ENCODE measurements around the gene RIPOR3.

Gene RIPOR3

DNA sequence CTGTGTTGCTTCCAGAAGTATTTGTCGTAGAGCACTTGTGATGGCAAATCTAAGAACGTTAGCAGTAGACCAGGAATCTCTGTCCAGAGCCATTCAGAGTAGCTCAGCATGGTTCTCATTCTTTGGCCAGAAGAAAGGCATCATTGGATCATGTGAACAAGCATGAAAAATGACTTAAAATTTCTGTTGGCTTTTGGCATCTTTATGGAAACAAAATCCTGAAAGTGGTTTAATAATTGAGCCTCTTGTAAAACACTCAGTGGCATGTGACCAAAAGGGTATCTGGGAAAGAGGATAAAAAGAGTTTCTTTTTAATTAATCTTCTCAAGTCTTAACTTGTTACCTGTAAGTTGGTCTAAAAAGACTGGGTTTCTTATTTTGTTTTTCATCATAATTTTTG is 126.0 kb downstream of the RIPOR3 start:
- H3K79me2 ChIP-seq (ENCODE audit: insufficient read depth, low read length) = no peaks in the 10 kb centered on the region
- no peaks in the 10 kb centered on the region for H4K20me1 ChIP-seq (ENCODE audit: low read depth, low read length)
- TF ChIP-seq EZH2phosphoT487 (conservative IDR thresholded peaks at IDR 0.05; ENCODE audit: low read length) = no peak
- TF ChIP-seq, protein P1, sequence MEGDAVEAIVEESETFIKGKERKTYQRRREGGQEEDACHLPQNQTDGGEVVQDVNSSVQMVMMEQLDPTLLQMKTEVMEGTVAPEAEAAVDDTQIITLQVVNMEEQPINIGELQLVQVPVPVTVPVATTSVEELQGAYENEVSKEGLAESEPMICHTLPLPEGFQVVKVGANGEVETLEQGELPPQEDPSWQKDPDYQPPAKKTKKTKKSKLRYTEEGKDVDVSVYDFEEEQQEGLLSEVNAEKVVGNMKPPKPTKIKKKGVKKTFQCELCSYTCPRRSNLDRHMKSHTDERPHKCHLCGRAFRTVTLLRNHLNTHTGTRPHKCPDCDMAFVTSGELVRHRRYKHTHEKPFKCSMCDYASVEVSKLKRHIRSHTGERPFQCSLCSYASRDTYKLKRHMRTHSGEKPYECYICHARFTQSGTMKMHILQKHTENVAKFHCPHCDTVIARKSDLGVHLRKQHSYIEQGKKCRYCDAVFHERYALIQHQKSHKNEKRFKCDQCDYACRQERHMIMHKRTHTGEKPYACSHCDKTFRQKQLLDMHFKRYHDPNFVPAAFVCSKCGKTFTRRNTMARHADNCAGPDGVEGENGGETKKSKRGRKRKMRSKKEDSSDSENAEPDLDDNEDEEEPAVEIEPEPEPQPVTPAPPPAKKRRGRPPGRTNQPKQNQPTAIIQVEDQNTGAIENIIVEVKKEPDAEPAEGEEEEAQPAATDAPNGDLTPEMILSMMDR (IDR thresholded peaks at IDR 0.05; ENCODE audit: insufficient read depth, low read length, poor library complexity, severe bottlenecking) = no peak
- H3K9me3 ChIP-seq (ENCODE audit: insufficient read depth, low read length) = no peaks in the 10 kb centered on the region
- no peaks in the 10 kb centered on the region for H3F3A ChIP-seq (ENCODE audit: insufficient read depth)
- H3K36me3 ChIP-seq (ENCODE audit: low read length) = no peaks in the 10 kb centered on the region
- H3K27me3 ChIP-seq (ENCODE audit: low read length) = no peaks in the 10 kb centered on the region
- no peak overlapping the region for H3K27ac ChIP-seq (ENCODE audit: low read depth, low read length)
- no peak overlapping the region for H3K4me2 ChIP-seq (ENCODE audit: low read depth, low read length, poor library complexity, severe bottlenecking)
- no peaks in the 10 kb centered on the region for H3K9me2 ChIP-seq (replicated peaks; ENCODE audit: insufficient read depth, low read length)
- no peak overlapping the region for H3K4me3 ChIP-seq (ENCODE audit: insufficient read depth, low read length, poor library complexity, severe bottlenecking)
- H2AFZ ChIP-seq (ENCODE audit: low read depth, low read length, severe bottlenecking) = no peak overlapping the region
- no peak overlapping the region for H3K9ac ChIP-seq (ENCODE audit: low read length)

DNA sequence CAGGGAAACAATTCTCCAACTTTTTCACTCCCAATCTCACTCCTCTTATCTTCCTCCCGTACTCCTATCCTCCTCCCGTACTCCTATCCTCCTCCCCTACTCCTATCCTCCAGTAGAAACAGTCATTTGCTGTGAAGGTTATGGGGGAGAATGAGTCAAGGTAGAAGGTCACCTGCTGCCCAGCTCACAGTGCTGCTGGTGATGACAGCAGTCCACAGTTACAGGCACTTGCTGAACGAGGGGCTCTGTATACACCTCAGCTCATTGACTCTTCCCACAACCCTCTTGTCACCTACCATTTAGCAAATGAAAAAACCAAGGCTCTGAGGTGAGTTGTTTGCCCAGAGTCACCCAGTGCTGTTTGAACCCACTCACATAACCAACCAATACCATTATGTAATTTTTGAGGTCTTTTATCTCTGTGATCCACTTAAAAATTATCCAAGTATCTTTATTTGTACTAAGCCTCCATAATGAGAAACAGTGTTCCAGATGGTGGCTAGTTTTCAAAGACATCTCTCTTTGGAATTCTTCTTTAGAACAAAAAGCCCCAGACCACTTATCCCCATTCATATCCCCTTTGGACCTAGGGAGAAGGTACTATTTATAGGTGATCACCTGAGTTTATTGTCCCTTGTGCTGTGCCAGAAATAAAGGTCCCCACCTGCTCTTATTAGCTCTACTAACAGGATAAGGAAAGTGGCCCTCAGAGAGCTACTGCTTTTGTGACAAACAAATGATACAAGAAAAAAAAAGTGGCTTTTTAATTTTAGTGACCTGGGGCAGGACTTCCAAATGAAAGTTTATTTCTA is 128.0 kb downstream of the RIPOR3 start:
- H3K9me2 ChIP-seq (replicated peaks; ENCODE audit: insufficient read depth, low read length) = no peaks in the 10 kb centered on the region
- H3K4me2 ChIP-seq (ENCODE audit: low read depth, low read length, poor library complexity, severe bottlenecking) = no peak overlapping the region
- no peak overlapping the region for H2AFZ ChIP-seq (ENCODE audit: low read depth, low read length, severe bottlenecking)
- H3K27me3 ChIP-seq (ENCODE audit: low read length) = no peaks in the 10 kb centered on the region
- H4K20me1 ChIP-seq (ENCODE audit: low read depth, low read length) = no peaks in the 10 kb centered on the region
- H3K9ac ChIP-seq (ENCODE audit: low read length) = no peak overlapping the region
- H3K9me3 ChIP-seq (ENCODE audit: insufficient read depth, low read length) = no peaks in the 10 kb centered on the region
- no peaks in the 10 kb centered on the region for H3K36me3 ChIP-seq (ENCODE audit: low read length)
- H3K27ac ChIP-seq (ENCODE audit: low read depth, low read length) = no peak overlapping the region
- TF ChIP-seq, protein P1 (IDR thresholded peaks at IDR 0.05; ENCODE audit: insufficient read depth, low read length, poor library complexity, severe bottlenecking) = no peak
- TF ChIP-seq EZH2phosphoT487 (conservative IDR thresholded peaks at IDR 0.05; ENCODE audit: low read length) = no peak
- H3K79me2 ChIP-seq (ENCODE audit: insufficient read depth, low read length) = peaks cover 5% of the 10 kb centered on the region; the same call in 1 of the 2 replicates
- no peak overlapping the region for H3K4me3 ChIP-seq (ENCODE audit: insufficient read depth, low read length, poor library complexity, severe bottlenecking)
- no peaks in the 10 kb centered on the region for H3F3A ChIP-seq (ENCODE audit: insufficient read depth)

DNA sequence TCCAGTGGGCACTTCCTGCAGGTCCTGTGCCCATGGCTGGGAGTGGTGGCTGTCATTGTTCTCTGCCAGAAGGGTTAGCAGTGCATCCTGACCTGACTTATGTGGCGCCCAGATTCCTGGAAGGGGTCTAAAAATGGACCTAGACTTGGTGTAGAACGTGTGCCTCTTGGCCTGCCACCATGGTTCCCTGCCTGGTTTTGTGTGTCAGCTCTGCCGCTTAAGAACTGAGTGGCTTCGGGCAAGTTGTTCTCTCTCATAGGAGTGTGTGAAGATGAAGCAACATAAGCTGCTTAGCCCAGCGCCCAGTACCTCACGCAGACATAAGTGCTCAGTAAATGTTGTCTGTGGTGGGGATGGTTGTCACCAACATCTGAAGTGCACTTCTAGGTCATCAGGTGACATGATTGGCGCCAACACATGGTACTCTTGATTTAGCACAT is 129.1 kb downstream of the RIPOR3 start:
- no peak overlapping the region for H3K27ac ChIP-seq (ENCODE audit: low read depth, low read length)
- H3K36me3 ChIP-seq (ENCODE audit: low read length) = no peaks in the 10 kb centered on the region
- H3K4me2 ChIP-seq (ENCODE audit: low read depth, low read length, poor library complexity, severe bottlenecking) = no peak overlapping the region
- H3K9ac ChIP-seq (ENCODE audit: low read length) = no peak overlapping the region
- peaks cover 5% of the 10 kb centered on the region; the same call in 1 of the 2 replicates for H3K79me2 ChIP-seq (ENCODE audit: insufficient read depth, low read length)
- H3K9me2 ChIP-seq (replicated peaks; ENCODE audit: insufficient read depth, low read length) = no peaks in the 10 kb centered on the region
- no peaks in the 10 kb centered on the region for H3K9me3 ChIP-seq (ENCODE audit: insufficient read depth, low read length)
- no peaks in the 10 kb centered on the region for H4K20me1 ChIP-seq (ENCODE audit: low read depth, low read length)
- no peaks in the 10 kb centered on the region for H3F3A ChIP-seq (ENCODE audit: insufficient read depth)
- H3K27me3 ChIP-seq (ENCODE audit: low read length) = no peaks in the 10 kb centered on the region
- H2AFZ ChIP-seq (ENCODE audit: low read depth, low read length, severe bottlenecking) = no peak overlapping the region
- TF ChIP-seq, protein P1 (IDR thresholded peaks at IDR 0.05; ENCODE audit: insufficient read depth, low read length, poor library complexity, severe bottlenecking) = no peak
- TF ChIP-seq EZH2phosphoT487 (conservative IDR thresholded peaks at IDR 0.05; ENCODE audit: low read length) = no peak
- H3K4me3 ChIP-seq (ENCODE audit: insufficient read depth, low read length, poor library complexity, severe bottlenecking) = no peak overlapping the region
